NCI-H526 (cell line): ENCODE data around the gene EMILIN2.

ENCODE experiments used
- DNase-seq, 2 experiments: peaks; one replicate each; lab custom pipeline; 2025; lab: John Stamatoyannopoulos, UW

EMILIN2 gene

GRCh38 chr18:2916184-2916583 lies 69.4 kb downstream of the EMILIN2 start:
- DNase-seq = peak in 1 of 2 experiments; percentile 28

DNA sequence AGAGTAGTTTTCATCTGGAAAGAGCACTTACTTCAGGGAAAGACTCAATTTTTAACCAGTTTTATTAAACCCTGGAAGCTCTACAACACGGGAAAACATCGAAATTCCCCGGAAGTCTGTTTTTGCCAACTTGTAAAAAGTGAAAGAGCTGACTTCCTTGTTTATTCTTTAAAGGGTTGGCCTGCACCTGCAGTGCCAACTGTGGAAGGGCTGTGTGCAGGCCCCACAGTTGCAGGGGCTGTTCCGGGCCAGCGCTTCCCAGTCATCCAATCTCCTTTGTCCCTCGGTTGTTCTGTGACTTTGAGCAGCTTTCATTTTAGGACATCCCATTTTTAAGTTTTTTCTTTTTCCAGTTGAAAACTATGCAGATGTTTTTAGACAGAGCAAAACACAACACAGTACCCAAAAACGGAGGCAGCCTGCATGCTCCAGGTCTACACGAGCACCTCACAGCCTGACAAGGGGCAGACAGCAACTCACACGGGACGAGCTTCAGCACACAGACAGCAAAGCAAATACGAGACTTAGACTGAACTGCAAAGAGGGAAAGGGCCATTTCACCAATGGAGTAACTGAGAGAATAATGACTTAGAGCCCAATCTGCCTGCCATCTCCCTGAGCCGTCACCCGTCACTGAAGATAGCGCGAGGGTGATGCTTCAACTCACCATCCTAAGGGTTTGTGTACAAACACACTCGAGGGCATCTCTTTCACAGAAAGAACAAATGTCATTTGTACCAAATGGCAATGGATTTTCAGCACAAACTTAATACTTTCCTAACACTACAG lies 70.6 kb downstream of the EMILIN2 start:
- peak in 1 of 2 experiments; percentile 26 for DNase-seq

- DNase-seq = no peak
Measured at GRCh38 chr18:2918761-2919550, 72.2 kb downstream of the EMILIN2 start.

- DNase-seq = no peak
Measured at GRCh38 chr18:2919600-2919999, 72.8 kb downstream of the EMILIN2 start.

GRCh38 chr18:2920027-2920426 lies 73.2 kb downstream of the EMILIN2 start:
- no peak for DNase-seq

DNA sequence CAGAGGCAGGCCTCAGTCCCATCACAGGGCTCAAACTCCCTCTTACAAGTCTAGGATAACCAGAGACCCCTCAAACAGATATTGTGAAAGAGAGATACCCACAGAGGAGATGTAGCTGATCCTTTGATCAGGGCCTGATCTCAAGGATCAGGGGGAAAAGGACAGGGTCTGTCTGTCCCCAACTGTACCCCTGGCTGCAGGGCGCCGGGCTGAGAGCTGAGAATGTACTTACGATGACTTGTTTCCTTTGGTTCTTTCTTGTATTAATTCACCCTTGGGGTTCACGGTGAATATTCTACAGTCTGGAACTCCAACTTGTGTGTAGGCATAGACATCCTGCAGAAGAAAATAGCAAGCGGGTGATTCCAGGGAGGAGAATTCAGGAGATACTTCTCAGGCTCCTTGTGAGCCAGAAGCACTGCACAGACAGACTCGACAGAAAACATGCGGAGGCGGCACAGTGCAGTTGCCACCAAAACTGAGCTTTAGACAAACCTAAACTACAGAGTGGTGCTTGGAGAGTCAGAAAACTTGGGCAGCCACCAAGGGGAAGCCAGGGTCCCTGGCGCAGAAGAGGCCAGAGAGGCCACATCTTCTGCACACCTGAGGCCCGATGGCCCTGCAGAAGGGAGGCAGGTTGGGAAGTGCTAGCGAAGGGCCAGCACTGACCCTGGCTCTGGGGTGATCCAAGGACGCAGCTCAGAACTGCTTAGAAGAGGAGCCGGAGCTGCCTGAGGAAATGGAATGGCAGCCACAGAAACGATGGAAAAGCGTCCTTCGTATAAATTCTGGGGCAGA lies 73.9 kb downstream of the EMILIN2 start:
- DNase-seq = no peak

DNA sequence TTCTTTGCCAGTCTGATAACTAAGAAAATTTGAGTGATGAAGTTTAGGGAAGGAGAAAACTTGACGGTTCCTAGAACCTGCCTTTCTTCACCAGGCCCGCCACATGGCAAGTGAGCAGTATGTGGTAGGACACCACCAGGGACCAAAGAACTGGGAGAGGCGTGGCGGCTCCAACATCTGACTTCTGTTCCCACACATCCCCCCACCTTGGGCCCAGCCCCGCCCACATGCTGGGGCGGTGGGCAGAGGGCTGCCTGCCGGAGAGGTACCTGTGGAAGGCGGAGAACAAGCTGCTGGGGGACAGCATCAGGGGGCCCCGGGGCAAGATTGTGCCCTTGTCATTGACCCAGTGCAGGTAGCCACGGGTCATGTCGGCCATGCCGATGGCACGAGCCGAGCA lies 75.0 kb downstream of the EMILIN2 start:
- DNase-seq = no peak

DNA sequence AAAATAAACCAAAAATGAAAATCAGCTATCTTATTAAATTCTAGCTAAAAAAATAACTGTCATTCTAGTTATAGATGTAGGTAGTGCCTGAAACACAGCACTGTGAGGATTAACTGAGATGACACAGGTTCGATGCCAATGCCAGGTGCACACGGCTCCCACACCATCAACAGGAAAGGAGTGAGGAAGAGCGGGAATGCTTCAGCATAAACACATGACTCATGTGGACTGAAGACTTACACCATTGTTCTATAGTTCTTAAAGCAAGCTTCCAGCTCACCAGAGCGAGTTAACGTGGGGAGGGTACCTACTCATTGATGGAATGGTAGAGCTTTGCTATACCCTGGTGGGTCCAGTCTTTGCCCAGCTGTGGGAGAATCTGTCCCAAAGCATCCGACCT lies 76.7 kb downstream of the EMILIN2 start:
- DNase-seq = no peak

GRCh38 chr18:2924920-2925319 lies 78.1 kb downstream of the EMILIN2 start:
- no peak for DNase-seq

DNA sequence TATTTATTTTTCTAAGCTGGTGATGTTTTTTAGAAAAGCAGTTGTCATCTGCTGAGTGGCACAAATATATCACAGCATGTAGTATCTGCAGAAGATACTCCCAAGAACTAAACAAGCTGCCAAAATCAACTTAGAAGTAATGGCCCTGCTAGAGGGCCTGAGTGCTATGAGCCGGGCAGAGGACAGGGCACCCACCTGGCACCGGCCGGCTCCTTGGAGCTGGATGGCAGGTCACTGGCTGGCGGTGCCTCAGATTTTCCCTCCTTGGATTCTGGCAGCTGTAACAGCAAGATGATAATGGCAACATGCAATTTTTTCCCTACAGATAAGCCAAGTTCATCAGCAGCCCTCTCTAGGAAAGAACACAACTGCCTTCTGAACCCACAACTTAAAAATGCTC lies 79.7 kb downstream of the EMILIN2 start:
- DNase-seq = no peak

- no peak for DNase-seq
Measured at GRCh38 chr18:2927745-2928144, 80.9 kb downstream of the EMILIN2 start.

- DNase-seq = peak in 1 of 2 experiments; percentile 46
Measured at GRCh38 chr18:2932247-2933181, 85.7 kb downstream of the EMILIN2 start.

DNA sequence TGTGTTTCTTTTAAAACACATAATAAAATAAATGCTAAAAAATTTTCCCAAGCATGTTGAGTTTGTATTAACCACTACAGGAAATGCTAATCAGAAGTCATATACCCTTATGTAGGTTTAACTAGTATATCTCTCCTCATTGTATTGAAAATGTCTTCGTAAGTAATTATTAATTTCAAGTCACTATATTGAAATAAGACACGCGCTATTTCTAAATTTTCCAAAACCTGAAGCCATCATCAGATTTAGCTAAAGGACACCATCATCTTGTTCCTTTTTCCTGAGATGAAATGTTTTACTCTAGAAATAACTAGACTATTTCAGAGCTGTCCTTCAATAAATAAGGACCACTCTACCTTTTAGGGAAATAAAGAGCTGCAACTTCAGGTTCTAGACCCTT lies 87.2 kb downstream of the EMILIN2 start:
- DNase-seq = no peak

DNA sequence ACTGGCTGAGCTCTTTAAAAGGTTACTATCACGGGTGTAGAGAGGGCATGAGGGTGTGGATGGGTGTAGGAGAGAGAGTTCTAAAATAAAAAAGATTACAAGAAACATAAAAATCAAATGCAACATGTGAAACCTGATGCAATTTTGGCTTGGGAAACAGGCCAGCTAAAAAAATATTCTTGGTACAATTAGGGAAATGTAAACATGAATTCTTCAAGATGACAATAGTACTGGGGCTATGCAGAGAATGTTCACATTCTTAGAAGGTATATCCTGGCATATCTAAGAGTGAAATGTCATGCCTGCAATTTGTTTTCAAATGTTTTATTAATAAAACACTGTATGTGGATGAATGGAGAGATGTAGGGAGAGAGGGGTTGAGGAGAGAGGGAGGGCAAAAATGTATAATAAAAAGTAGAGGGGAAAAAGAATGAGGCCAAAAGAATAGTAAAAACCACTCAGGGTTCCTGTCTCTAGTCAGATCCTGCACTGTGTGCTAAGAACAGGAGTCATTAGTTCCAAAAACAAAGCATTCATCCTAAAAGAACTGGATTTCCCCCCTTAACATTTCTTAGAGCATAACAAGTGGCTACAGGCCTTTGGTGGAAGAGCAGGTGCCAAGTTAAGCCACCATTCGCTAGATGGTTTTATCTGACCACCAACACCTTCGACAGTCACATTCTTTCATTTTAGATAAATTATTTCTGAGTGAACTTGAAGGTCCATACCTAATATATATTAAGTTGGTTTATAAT lies 88.8 kb downstream of the EMILIN2 start:
- no peak for DNase-seq

GRCh38 chr18:2939317-2939716 lies 92.5 kb downstream of the EMILIN2 start:
- DNase-seq = no peak

DNA sequence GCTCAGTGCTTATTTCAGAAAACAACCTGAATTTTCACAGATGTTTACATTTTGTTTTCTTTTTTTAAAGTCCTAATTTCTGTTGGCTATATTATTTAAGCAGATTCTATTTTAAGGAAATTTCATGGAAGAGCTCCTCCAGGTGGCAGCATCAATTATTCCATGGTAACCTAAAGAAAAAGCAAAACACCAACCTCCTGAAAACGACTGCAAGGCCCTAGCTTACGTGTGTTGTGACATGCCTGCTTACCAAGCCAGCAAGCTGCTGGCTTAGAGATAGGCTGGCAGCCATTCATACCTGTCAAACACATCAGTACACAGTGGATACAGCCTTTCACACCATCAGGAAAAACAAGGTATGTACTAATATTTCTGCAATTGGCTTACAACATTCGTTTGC lies 101.2 kb downstream of the EMILIN2 start:
- peak in 1 of 2 experiments; percentile 6 for DNase-seq

- no peak for DNase-seq
Measured at GRCh38 chr18:2952605-2953004, 105.8 kb downstream of the EMILIN2 start.

- no peak for DNase-seq
Measured at GRCh38 chr18:2953935-2954653, 107.3 kb downstream of the EMILIN2 start.

DNA sequence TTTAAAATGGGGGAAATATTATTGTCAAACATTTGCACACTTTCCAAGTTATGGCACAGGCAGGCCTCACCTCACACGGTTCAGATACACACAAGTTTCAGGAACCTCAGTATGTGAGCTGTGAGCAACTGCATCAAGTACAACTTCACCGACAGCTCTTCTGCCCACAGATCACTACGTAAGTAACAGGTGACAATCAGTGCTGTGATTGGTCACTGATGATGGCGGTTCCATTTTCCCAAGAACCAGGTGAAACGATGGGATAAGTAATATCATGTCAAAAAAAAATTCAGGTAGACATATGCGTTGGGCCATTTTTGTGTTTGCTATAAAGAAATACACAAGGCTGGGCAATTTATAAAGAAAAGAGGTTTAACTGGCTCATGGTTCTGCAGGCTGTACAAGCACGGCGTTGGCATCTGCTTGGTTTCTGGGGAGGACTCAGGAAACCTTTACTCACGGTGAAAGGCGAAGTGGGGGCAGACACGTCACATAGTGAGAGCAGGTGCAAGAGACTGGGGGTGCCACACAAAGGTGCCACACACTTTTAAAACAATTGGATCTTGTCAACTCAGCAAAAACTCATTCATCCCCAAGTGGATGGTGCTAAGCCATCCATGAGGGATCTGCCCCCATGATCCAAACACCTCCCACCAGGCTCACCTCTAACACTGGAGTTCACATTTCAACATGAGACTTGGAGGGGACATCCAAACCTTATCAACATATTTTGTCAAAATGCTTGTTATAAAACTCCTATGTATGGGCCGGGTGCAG lies 108.3 kb downstream of the EMILIN2 start:
- no peak for DNase-seq
